ENCODE measurements around the gene SPTB.

SPTB gene

GRCh38 chr14:64756712-64757111 lies 123.0 kb downstream of the SPTB start:
- no peak overlapping the region for H3K4me3 ChIP-seq (ENCODE audit: low read depth, low read length)
- TF ChIP-seq CTCF (conservative IDR thresholded peaks at IDR 0.05; ENCODE audit: low read depth, low read length) = no peak
- no peak for DNase-seq (ENCODE audit: low read depth)

- no peak overlapping the region for H3K4me3 ChIP-seq (ENCODE audit: low read depth, low read length)
- no peak for TF ChIP-seq CTCF (conservative IDR thresholded peaks at IDR 0.05; ENCODE audit: low read depth, low read length)
- no peak for DNase-seq (ENCODE audit: low read depth)
These were observed 123.9 kb downstream of the SPTB start for GRCh38 chr14:64755781-64756221.

- no peak for TF ChIP-seq CTCF (conservative IDR thresholded peaks at IDR 0.05; ENCODE audit: low read depth, low read length)
- H3K4me3 ChIP-seq (ENCODE audit: low read depth, low read length) = no peak overlapping the region
- no peak for DNase-seq (ENCODE audit: low read depth)
These were observed 125.0 kb downstream of the SPTB start for GRCh38 chr14:64754685-64755084.

- DNase-seq (ENCODE audit: low read depth) = no peak
- no peak for TF ChIP-seq CTCF (conservative IDR thresholded peaks at IDR 0.05; ENCODE audit: low read depth, low read length)
These were observed 125.7 kb downstream of the SPTB start for GRCh38 chr14:64753999-64754398.

GRCh38 chr14:64753374-64753773 lies 126.3 kb downstream of the SPTB start:
- no peak for TF ChIP-seq CTCF (conservative IDR thresholded peaks at IDR 0.05; ENCODE audit: low read depth, low read length)
- DNase-seq (ENCODE audit: low read depth) = no peak
- H3K4me3 ChIP-seq (ENCODE audit: low read depth, low read length) = no peak overlapping the region

More at GRCh38 chr14:64753999-64754398, 125.7 kb downstream of the SPTB start:
- no peak overlapping the region for H3K4me3 ChIP-seq (ENCODE audit: low read depth, low read length)

- DNase-seq (ENCODE audit: low read depth) = no peak
- no peak for TF ChIP-seq CTCF (conservative IDR thresholded peaks at IDR 0.05; ENCODE audit: low read depth, low read length)
- H3K4me3 ChIP-seq (ENCODE audit: low read depth, low read length) = no peak overlapping the region
These were observed 126.8 kb downstream of the SPTB start for GRCh38 chr14:64752909-64753308.

- H3K4me3 ChIP-seq (ENCODE audit: low read depth, low read length) = no peak overlapping the region
- no peak for TF ChIP-seq CTCF (conservative IDR thresholded peaks at IDR 0.05; ENCODE audit: low read depth, low read length)
- no peak for DNase-seq (ENCODE audit: low read depth)
These were observed 130.6 kb downstream of the SPTB start for GRCh38 chr14:64748995-64749714.

Data from choroid plexus epithelial cell (primary cell).